Mucosa of stomach (tissue), 1 donor: ENCODE measurements around the gene CRNKL1.
"Not testable (repeated sequence)": the region's sequence is repeated elsewhere in the genome, so short reads cannot be mapped to it uniquely, and the experiment has no call there.

Experiments
- H3K27me3 ChIP-seq: one replicate; pipeline ENCODE4 v1.7.0; 2013; ENCODE audit warnings: mild to moderate bottlenecking, low read length; ENCODE audit not compliant: control insufficient read depth, insufficient read depth
- H3K36me3 ChIP-seq: one replicate; pipeline ENCODE4 v1.7.0; 2013; ENCODE audit warnings: low read length; ENCODE audit not compliant: control insufficient read depth, insufficient read depth
- H3K4me1 ChIP-seq: one replicate; pipeline ENCODE4 v1.7.0; 2013; ENCODE audit warnings: mild to moderate bottlenecking, low read length; ENCODE audit not compliant: control insufficient read depth, insufficient read depth
- H3K4me3 ChIP-seq: one replicate; pipeline ENCODE4 v1.7.0; 2013; ENCODE audit warnings: low read length
- H3K9ac ChIP-seq: one replicate; pipeline ENCODE4 v1.7.0; 2013; ENCODE audit warnings: mild to moderate bottlenecking, low read length, moderate library complexity
- H3K9me3 ChIP-seq: one replicate; pipeline ENCODE4 v1.7.0; 2013; ENCODE audit warnings: mild to moderate bottlenecking, low read length, moderate library complexity; ENCODE audit not compliant: control insufficient read depth
- donor health status: Pancreatic carcinoma.

Gene CRNKL1

DNA sequence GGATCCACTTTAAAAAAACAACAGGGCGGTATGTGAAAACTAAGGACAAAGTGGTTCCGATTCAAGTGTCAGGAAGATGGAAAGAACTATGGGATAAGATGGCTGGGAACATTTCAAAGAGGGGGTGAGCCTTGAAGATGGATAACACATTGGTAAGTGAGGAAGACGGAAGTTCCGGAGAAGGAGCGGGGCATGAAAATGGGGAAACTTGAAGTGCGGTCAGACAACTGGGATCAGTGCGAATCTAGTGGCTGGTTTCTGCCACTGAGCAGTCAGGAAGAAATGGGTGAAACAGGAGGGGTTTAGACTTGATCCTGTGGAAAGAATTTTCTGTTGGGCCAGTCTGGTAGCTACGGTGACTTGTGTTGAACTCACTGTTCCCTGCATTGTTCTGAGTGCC is 33.9 kb downstream of the CRNKL1 start:
- peak overlapping the region; percentile 83 for H3K9ac ChIP-seq

DNA sequence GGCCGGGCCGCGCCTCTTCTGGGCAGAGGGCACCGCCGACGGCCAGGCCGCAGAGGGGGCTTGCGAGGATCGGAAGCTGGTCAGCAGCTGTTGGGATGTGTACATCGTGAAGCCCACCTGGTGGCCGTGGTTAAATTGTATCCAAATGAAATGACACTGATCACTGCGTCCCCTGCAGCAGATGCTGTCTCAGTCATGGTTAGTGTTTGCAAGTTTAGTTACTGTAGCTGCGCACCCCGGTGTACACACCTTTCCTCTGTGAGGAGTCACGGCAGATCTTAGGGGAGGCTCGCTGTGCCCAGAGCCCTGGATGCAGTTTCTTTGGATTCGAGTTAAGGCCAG is 34.5 kb downstream of the CRNKL1 start:
- Histone ChIP-seq H3K9me3 (no peaks in the 10 kb centered on the region), H3K9ac (peak overlapping the region; percentile 83), H3K36me3 (no peaks in the 10 kb centered on the region), H3K27me3 (no peaks in the 10 kb centered on the region), H3K4me1 (peaks cover 33% of the 10 kb centered on the region), H3K4me3 (peak overlapping the region; percentile 75)

More for the DNA sequence above, 33.9 kb downstream of the CRNKL1 start:
- no peaks in the 10 kb centered on the region for H3K27me3 ChIP-seq
- H3K4me3 ChIP-seq = no peak overlapping the region
- H3K9me3 ChIP-seq = no peaks in the 10 kb centered on the region
- H3K4me1 ChIP-seq = peaks cover 33% of the 10 kb centered on the region
- no peaks in the 10 kb centered on the region for H3K36me3 ChIP-seq

DNA sequence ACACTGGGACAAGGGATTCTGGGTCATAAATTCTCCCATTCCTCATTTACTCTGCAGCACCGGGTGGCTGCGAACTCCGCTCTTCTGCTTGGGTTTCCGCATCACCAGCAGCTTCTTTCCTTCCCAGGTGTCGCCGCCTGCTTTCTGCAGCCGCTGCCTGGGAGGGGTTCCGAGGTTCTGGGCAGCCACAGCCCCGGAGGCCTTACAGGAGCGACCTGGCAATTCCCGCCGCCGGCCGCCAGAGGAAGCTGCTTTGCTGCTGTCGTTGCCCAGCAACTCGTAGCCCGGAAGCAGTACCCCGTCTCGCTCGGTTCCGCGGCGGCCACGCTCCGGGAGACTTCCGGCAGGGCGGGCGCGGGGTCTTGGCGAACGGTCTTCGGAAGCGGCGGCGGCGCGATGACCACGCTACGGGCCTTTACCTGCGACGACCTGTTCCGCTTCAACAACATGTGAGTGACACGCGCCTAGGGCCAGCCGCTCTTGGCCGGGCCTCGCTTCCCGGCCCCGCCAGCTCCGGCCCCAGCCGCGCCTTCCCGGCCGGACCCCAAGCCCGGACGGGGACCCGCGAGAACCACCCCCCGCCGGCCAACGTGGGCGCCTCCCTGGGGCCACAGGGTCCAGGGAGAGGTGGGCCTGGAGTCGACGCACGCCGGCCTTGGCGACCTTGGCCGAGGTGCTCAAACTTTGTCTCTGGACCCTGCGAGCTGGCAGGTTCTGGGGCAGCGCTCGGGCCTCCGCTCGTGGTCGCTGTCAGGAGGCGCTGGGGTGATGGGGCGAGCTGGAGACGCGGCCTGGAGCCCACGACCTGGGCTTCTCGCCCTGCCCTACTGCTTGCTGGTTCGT is 35.0 kb downstream of the CRNKL1 start, which contains the start of gene NAA20:
TSS of gene NAA20 (plus strand) at position 362 of the 843 bp plus-strand sequence. CDS start at position 397, 35 bp downstream.
- peak within 1 kb of the TSS; percentile 75 for H3K4me3 ChIP-seq
- peak within 1 kb of the TSS; percentile 83 for H3K9ac ChIP-seq
- H3K27me3 ChIP-seq = no peaks in the 10 kb centered on the region
- H3K9me3 ChIP-seq = no peaks in the 10 kb centered on the region
- H3K36me3 ChIP-seq = no peaks in the 10 kb centered on the region
- H3K4me1 ChIP-seq = peaks cover 33% of the 10 kb centered on the region

DNA sequence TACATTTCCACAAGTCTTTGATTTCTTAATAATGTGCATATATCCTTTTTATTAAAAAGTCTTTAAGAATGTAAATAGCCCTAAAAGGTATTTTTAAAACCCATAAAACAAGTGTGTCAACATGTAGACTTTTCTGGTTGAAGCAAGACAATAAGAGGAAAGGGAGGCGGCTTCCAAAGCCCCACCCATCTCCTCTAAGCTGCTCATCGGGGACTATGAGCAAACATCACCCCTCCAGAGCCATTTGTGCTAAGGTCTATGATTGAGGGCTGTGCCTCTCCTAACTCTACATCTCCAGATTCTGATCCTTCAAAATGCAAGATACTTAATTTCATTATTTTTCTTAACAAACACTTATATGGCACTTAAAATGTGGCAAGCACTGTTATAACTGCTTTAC is 37.6 kb downstream of the CRNKL1 start:
- no peak overlapping the region for H3K4me3 ChIP-seq
- H3K27me3 ChIP-seq = no peaks in the 10 kb centered on the region
- no peak overlapping the region for H3K9ac ChIP-seq
- H3K9me3 ChIP-seq = no peaks in the 10 kb centered on the region
- H3K36me3 ChIP-seq = no peaks in the 10 kb centered on the region
- H3K4me1 ChIP-seq = peaks cover 41% of the 10 kb centered on the region

DNA sequence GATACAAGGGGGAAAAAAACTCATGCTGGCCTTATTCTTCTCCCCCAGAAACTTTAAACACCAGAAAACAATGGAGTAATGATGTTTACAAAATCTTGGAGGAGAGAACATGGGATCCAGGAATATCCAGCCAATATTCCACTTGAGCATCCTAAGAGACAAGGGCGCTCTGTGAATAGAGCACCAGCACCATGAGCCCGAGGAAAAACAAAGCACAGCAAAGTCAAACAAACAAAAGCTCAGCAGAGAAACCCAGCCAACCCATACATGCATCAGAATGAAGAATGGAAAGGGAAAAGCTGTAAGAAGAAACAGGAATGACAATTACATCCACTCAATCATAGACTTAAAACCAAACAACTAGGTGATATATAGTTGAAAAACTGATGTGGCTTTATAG is 39.7 kb downstream of the CRNKL1 start:
- Histone ChIP-seq H3K9ac (no peak overlapping the region), H3K4me1 (peaks cover 23% of the 10 kb centered on the region), H3K4me3 (no peak overlapping the region), H3K36me3 (no peaks in the 10 kb centered on the region), H3K9me3 (no peaks in the 10 kb centered on the region), H3K27me3 (no peaks in the 10 kb centered on the region)

DNA sequence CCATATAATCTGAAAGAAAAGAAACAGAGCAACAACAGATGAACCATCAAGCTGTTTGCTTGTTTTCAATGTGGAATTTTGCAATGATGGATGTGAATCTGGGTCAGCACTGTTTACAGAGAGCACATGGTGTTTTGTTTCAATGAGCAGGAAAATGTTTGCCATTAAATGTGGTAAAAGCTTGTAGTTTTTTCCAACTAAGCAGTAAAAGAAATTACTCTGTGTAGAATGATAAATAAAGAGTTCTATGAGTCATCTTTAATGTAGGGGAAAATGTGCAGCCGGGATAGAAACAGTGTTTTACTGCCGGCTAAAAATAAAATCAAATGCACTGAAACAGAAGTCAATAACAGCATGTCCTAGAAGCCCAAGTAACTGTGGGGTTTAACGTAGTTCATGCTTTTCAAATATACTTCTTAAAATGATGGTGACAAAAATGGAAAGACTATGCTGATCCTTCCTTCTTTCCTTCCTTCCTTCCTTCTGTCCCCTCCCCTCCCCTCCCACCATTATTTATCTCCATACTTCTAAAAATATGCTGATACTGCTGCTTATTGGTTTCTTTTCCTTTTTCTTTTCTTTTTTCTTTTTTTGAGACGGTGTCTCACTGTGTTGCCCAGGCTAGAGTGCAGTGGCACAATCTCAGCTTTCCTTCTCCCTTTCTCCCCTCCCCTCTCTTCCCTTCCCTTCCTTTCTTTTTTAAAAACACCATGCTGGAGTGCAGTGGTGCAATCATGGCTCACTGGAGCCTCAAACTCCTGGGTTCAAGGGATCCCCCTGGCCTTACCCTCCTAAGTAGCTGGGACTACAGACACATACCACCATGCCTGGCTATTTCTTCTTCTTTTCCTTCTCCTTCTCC is 41.4 kb downstream of the CRNKL1 start:
- Histone ChIP-seq H3K36me3 (no peaks in the 10 kb centered on the region), H3K27me3 (no peaks in the 10 kb centered on the region), H3K4me1 (peaks cover 22% of the 10 kb centered on the region), H3K4me3 (no peak overlapping the region), H3K9ac (no peak overlapping the region), H3K9me3 (no peaks in the 10 kb centered on the region)

DNA sequence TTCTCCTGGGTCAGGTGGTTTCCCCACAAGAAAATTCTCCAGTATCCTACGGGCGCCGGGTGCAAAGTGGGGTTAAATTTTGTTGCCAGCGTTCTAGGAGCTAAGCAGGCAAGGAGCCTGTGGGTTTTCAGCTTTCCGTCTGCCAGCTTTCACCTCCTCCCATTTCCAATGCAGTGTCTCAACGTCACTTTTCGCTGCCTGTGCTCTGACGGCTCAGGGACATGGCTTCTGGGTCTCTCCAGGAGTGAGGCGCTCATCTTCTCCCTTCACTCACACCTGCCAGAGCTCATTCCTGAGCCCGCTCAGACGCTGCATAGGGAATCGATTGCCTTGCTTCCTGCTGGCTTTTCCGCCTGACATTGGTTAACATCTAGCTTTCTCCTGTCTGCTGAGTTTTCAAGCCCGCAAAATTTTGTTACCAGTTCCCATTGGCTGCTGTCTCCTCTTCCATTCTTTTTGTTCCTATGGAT is 42.4 kb downstream of the CRNKL1 start:
- Histone ChIP-seq H3K9ac (no peak overlapping the region), H3K4me3 (no peak overlapping the region), H3K27me3 (no peaks in the 10 kb centered on the region), H3K36me3 (no peaks in the 10 kb centered on the region), H3K4me1 (peaks cover 14% of the 10 kb centered on the region), H3K9me3 (no peaks in the 10 kb centered on the region)

DNA sequence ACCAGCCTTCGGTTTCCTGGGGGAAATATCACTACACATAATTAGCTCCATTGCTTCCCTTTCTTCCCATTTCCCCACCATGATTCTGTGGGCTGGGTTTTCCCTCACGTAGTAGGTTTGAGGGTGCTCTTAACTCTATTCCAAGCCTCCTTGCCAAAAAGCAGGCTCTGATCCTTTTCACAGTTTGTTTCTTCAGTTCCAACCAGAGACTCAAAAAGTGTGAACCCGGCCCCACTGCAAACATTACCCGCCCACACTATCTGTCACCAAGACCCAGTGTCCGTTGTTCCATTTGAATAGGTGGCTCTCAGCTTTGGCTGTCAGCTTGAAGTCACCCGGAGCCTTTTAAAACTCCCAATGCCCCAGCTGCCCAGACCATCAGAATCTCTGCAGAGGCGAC is 46.9 kb downstream of the CRNKL1 start:
- Histone ChIP-seq H3K4me3 (no peak overlapping the region), H3K4me1 (peaks cover 5% of the 10 kb centered on the region), H3K9me3 (no peaks in the 10 kb centered on the region), H3K9ac (no peak overlapping the region), H3K27me3 (no peaks in the 10 kb centered on the region), H3K36me3 (peaks cover 7% of the 10 kb centered on the region)

DNA sequence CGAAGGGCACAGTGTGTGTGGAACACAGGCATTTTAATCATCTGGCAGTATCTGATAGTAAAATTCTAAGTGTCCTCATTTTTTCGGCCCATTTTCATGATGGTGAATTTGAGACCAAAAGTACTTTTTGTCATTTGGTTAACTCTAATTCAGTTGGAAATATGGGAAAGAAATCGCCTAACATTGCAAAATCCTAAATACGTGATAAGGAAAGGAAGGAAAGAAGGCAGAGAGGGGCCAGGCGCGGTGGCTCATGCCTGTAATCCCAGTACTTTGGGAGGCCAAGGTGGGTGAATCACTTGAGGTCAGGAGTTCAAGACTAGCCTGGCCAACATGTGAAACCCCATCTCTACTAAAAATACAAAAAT is 48.3 kb downstream of the CRNKL1 start:
- not testable (repeated sequence) for H3K9ac ChIP-seq, H3K27me3 ChIP-seq, H3K9me3 ChIP-seq, H3K4me1 ChIP-seq, H3K4me3 ChIP-seq, H3K36me3 ChIP-seq

DNA sequence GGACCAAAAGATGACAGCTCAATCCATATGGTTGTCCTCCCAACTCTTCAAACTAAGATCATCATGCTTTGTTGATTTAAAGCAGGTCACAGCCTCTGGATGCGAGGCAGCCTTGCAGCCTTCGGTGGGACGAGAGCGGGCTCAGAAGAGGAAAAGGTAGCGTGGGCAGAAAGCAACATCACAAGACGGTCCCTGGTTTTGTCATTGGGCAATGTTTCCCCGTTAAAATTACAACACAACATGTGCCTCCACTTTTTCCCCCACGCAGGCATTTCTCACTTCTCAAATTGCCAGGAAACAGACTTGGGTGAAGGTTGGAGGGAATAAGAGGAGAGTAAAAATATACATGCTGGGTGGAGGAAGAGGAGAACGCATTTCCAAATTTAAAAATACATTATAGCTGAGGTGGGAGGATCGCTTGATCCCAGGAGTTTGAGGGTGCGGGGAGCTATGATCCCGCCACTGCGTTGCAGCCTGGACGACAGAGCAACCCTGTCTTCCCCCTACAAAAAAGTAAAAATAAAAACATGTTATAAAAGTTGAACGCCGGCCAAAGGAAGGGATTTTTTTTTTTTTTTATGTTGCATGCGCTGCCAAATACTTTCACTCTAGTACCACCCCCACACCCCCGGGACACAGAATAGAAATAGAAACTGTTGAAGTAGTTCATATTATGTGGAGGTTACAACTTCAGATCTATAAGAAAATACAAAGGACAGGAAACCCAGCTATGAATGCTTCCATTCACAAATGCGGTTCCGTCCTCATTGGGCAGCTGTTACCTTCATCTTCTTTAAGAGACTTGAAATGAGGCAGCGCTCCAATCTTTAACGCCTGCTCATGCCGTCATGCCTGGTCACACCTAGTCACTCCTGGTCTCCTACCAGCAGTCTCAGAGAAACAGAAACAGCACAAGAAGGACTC is 49.0 kb downstream of the CRNKL1 start:
- no peaks in the 10 kb centered on the region for H3K27me3 ChIP-seq
- H3K4me1 ChIP-seq = no peaks in the 10 kb centered on the region
- H3K36me3 ChIP-seq = peaks cover 14% of the 10 kb centered on the region
- no peak overlapping the region for H3K4me3 ChIP-seq
- H3K9me3 ChIP-seq = no peaks in the 10 kb centered on the region
- no peak overlapping the region for H3K9ac ChIP-seq

DNA sequence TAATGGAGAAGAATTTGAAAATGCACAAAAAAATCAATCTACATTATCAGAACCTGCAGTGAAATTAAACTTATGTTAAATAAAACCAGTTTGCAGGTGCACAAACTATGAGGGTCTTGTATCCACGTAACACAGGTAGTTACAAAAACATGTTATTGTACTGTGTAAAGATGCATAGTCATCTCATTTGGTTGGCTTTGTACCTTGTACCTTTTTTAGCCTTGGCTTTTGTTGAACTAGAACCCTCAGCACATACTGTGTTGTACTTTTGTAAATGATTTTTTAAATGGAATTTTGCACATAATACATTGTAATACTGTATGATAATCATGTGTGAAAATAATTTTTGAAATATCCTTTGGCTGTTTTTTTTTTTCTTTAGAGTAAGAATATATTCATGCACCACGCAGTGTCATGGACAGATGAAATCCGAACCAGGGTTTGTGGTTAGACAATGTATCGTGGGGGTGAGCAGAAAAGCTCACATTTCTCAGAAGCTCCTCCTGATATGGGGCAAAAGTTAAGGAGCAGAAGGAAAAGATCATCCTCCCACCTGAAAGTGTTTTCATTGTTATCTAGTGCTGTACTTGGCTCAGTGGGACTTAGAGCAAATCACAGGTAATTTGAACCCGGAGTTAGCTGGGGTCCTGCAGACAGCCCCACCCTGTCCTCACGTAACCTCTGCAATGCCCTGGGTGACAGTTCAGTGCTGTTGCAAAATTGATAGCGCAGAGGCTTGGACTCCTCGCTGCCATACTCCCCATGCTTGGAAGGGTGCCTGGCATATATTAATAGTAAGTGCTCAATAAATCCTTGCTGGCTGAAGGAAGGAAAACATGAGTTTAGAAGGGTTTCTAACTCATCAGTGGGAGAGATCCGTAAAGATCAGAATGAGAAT is 49.9 kb downstream of the CRNKL1 start:
- Histone ChIP-seq H3K27me3 (no peaks in the 10 kb centered on the region), H3K9me3 (no peaks in the 10 kb centered on the region), H3K9ac (no peak overlapping the region), H3K36me3 (peaks cover 14% of the 10 kb centered on the region), H3K4me3 (no peak overlapping the region), H3K4me1 (no peaks in the 10 kb centered on the region)
